ENCODE results near the gene TMEM138. TPM values are rescaled to one million over a fixed set of nuclear protein-coding genes. Genes with fewer than 3 reads are reported as not detected.

TMEM138 gene
- total RNA-seq, 1 donor from 2014 or later, result 30.7 TPM

DNA sequence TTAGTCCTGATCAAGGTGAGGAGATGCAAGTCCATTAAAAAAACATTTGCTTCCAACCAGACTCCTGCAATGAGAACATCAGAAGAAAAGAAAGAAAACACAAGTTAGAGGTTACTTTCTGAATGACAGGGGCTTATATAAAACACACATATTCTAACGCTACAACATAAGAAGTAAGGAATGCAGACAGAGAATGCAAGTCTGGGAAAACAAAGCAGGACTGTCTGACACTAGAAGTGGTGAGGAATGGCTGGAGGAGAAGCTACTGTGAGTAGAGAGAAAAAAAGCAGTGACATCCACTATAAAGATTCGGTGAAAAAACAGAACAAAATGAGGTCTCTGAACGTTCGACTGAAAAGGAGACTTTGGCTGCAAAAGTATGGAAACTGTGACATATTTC lies 42.5 kb downstream of the TMEM138 start:
- Histone ChIP-seq H3K4me2 (no peak overlapping the region), H3K27me3 (no peaks in the 10 kb centered on the region), H3K9me3 (ENCODE audit: low read depth) (no peaks in the 10 kb centered on the region), H3K27ac (no peak overlapping the region), H3F3A (ENCODE audit: low read depth) (peaks cover 52% of the 10 kb centered on the region), H3K36me3 (peaks cover 5% of the 10 kb centered on the region), H3K4me3 (no peak overlapping the region), H3K9ac (no peak overlapping the region), H3K79me2 (ENCODE audit: low read depth) (no peaks in the 10 kb centered on the region), H2AFZ (replicated peaks) (no peak overlapping the region), H3K4me1 (no peaks in the 10 kb centered on the region), H4K20me1 (ENCODE audit: low read depth) (peaks cover 13% of the 10 kb centered on the region)
- Mint-ChIP-seq H3K27ac (no peak overlapping the region), H3K36me3 (peaks cover 28% of the 10 kb centered on the region), H3K4me3 (no peak overlapping the region), H3K27me3 (ENCODE audit: insufficient read depth, low read depth) (no peaks in the 10 kb centered on the region), H3K9me3 (no peaks in the 10 kb centered on the region), H3K4me1 (no peaks in the 10 kb centered on the region)
- no peak for TF ChIP-seq EZH2phosphoT487 (IDR thresholded peaks at IDR 0.05)
- no peak for TF ChIP-seq EZH2 (IDR thresholded peaks at IDR 0.05)
- TF ChIP-seq, protein P1, sequence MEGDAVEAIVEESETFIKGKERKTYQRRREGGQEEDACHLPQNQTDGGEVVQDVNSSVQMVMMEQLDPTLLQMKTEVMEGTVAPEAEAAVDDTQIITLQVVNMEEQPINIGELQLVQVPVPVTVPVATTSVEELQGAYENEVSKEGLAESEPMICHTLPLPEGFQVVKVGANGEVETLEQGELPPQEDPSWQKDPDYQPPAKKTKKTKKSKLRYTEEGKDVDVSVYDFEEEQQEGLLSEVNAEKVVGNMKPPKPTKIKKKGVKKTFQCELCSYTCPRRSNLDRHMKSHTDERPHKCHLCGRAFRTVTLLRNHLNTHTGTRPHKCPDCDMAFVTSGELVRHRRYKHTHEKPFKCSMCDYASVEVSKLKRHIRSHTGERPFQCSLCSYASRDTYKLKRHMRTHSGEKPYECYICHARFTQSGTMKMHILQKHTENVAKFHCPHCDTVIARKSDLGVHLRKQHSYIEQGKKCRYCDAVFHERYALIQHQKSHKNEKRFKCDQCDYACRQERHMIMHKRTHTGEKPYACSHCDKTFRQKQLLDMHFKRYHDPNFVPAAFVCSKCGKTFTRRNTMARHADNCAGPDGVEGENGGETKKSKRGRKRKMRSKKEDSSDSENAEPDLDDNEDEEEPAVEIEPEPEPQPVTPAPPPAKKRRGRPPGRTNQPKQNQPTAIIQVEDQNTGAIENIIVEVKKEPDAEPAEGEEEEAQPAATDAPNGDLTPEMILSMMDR (IDR thresholded peaks at IDR 0.05), result no peak
- no peak for DNase-seq (ENCODE audit: low spot score)

DNA sequence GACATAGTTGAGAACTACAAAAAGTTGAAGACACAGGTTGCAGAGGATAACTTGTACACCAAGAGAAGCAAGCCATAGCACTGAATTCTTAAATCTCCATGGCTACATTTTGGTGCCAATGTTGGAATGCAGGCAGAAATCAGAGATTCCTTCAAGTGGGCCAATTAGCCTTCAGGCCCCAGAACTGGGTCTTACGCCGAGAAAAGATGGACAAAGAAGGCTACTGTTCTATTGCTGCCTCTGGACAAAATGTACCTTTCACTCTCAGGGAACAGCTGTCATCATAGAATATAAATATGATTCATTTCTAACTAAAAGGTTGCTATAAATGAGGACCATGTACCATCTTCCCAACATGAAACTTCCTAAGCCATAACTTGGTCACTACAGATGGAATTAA lies 43.9 kb downstream of the TMEM138 start:
- Histone ChIP-seq H3K4me3 (no peak overlapping the region), H3K27ac (no peak overlapping the region)
- H3K36me3 Mint-ChIP-seq, result peaks cover 28% of the 10 kb centered on the region

DNA sequence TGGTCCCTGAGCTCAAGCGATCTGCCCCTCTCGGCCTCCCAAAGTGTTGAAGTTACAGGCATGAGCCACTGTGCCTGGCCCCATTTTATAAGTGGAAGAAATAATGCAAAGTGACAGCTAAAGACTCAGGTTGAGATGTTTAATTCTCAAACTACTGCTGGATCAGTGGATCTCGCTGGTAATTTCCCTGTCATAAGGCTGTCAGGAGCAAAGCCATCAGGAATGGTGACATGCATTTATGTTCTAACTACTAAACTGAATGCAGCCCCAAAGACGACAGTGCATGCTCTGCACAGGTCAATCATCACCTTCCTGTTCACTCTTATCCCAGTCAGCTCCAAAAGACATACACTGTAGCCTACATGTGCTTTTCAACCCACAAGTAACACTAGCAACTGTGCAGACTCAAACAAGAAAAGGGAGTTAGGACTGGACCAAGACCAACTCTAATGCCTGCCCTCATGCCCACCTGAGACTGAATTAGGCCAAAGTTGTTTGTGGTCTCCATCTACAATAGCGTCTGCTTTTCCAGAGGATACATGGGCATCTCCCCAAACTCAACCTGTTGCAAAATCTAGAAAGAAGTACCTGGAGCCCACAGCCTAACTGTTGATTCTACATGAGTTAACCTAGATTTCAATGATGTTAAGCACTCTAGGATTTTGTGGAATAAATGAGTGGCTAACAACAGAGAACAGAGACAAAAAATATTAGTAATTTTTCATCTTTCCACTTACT lies 45.0 kb downstream of the TMEM138 start:
- Histone ChIP-seq H3K4me1 (no peaks in the 10 kb centered on the region), H3K4me2 (no peak overlapping the region), H3K9ac (no peak overlapping the region), H2AFZ (replicated peaks) (no peak overlapping the region), H4K20me1 (ENCODE audit: low read depth) (peaks cover 7% of the 10 kb centered on the region), H3K9me3 (ENCODE audit: low read depth) (no peaks in the 10 kb centered on the region), H3K27me3 (no peaks in the 10 kb centered on the region), H3K27ac (no peak overlapping the region), H3K4me3 (no peak overlapping the region), H3F3A (ENCODE audit: low read depth) (peaks cover 40% of the 10 kb centered on the region), H3K36me3 (peaks cover 20% of the 10 kb centered on the region), H3K79me2 (ENCODE audit: low read depth) (no peaks in the 10 kb centered on the region)
- DNase-seq (ENCODE audit: low spot score), result no peak
- Mint-ChIP-seq H3K9me3 (no peaks in the 10 kb centered on the region), H3K4me1 (no peaks in the 10 kb centered on the region), H3K27ac (no peak overlapping the region), H3K4me3 (no peak overlapping the region), H3K36me3 (peaks cover 37% of the 10 kb centered on the region), H3K27me3 (ENCODE audit: insufficient read depth, low read depth) (peaks cover 3% of the 10 kb centered on the region)
- TF ChIP-seq EZH2phosphoT487 (IDR thresholded peaks at IDR 0.05), result no peak
- TF ChIP-seq, protein P1 (IDR thresholded peaks at IDR 0.05), result no peak
- no peak for TF ChIP-seq EZH2 (IDR thresholded peaks at IDR 0.05)

More for the DNA sequence above, 43.9 kb downstream of the TMEM138 start:
- Histone ChIP-seq H3K4me1 (no peaks in the 10 kb centered on the region), H3K36me3 (peaks cover 13% of the 10 kb centered on the region), H3K9ac (no peak overlapping the region), H3K4me2 (no peak overlapping the region), H3K9me3 (ENCODE audit: low read depth) (no peaks in the 10 kb centered on the region), H2AFZ (replicated peaks) (no peak overlapping the region), H3K27me3 (no peaks in the 10 kb centered on the region), H3K79me2 (ENCODE audit: low read depth) (no peaks in the 10 kb centered on the region), H3F3A (ENCODE audit: low read depth) (peaks cover 42% of the 10 kb centered on the region), H4K20me1 (ENCODE audit: low read depth) (peaks cover 13% of the 10 kb centered on the region)
- Mint-ChIP-seq H3K27ac (no peak overlapping the region), H3K9me3 (no peaks in the 10 kb centered on the region), H3K4me3 (no peak overlapping the region), H3K27me3 (ENCODE audit: insufficient read depth, low read depth) (peaks cover 3% of the 10 kb centered on the region), H3K4me1 (no peaks in the 10 kb centered on the region)
- no peak for DNase-seq (ENCODE audit: low spot score)
- TF ChIP-seq, protein P1 (IDR thresholded peaks at IDR 0.05), result no peak
- TF ChIP-seq EZH2 (IDR thresholded peaks at IDR 0.05) (no peak), EZH2phosphoT487 (IDR thresholded peaks at IDR 0.05) (no peak)
